DOHH2 (cell line): ENCODE measurements around the gene CCR7.

Experiments used
- H3F3A ChIP-seq: fragments of 200-600 bp; sonication (generic), shearing (Covaris generic); 2 replicates; pipeline ENCODE4 v1.6.0; 2016; ENCODE audit warnings: antibody characterized with exemption, mild to moderate bottlenecking; ENCODE audit not compliant: control insufficient read depth, insufficient read depth
- H3K27ac ChIP-seq: fragments of 200-600 bp; sonication (generic); 2 replicates; pipeline ENCODE4 v1.5.1; 2014; ENCODE audit warnings: low read depth, mild to moderate bottlenecking, low read length, moderate library complexity
- H3K27me3 ChIP-seq: fragments of 200-600 bp; sonication (generic); 2 replicates; pipeline ENCODE4 v1.6.1; 2014; ENCODE audit warnings: mild to moderate bottlenecking, low read length, mixed read lengths; ENCODE audit not compliant: control insufficient read depth
- H3K36me3 ChIP-seq: fragments of 200-600 bp; sonication (generic); 2 replicates; pipeline ENCODE4 v1.6.1; 2014; ENCODE audit warnings: mild to moderate bottlenecking, low read length, moderate library complexity, mixed read lengths; ENCODE audit not compliant: control insufficient read depth
- H3K4me1 ChIP-seq: fragments of 200-600 bp; sonication (generic); 2 replicates; pipeline ENCODE4 v1.6.1; 2014; ENCODE audit warnings: mild to moderate bottlenecking, low read length, mixed read lengths; ENCODE audit not compliant: control insufficient read depth
- H3K4me2 ChIP-seq: fragments of 200-600 bp; sonication (generic); 2 replicates; pipeline ENCODE4 v1.6.0; 2014; ENCODE audit warnings: mild to moderate bottlenecking, low read length, moderate library complexity
- H3K4me3 ChIP-seq: fragments of 200-600 bp; sonication (generic); 2 replicates; pipeline ENCODE4 v1.5.1; 2014; ENCODE audit warnings: mild to moderate bottlenecking, low read length, mixed read lengths
- H3K79me2 ChIP-seq: fragments of 200-600 bp; sonication (generic); 2 replicates; pipeline ENCODE4 v1.6.1; 2014; ENCODE audit warnings: mild to moderate bottlenecking, low read length, mixed read lengths; ENCODE audit not compliant: control insufficient read depth
- H3K9me2 ChIP-seq: fragments of 200-600 bp; sonication (generic); replicated peaks from 2 replicates; pipeline ENCODE4 v1.6.1; 2014; ENCODE audit warnings: mild to moderate bottlenecking, low read length, mixed read lengths; ENCODE audit not compliant: control insufficient read depth
- H3K9me3 ChIP-seq: fragments of 200-600 bp; sonication (generic); 2 replicates; pipeline ENCODE4 v1.6.1; 2014; ENCODE audit warnings: antibody characterized with exemption, low read length, mixed read lengths; ENCODE audit not compliant: control insufficient read depth, insufficient read depth
- H4K20me1 ChIP-seq: fragments of 200-600 bp; sonication (generic); 2 replicates; pipeline ENCODE4 v1.6.0; 2014; ENCODE audit warnings: low read depth, mild to moderate bottlenecking, antibody characterized with exemption, low read length, moderate library complexity; ENCODE audit not compliant: control insufficient read depth, insufficient read depth
- EZH2phosphoT487 ChIP-seq: fragments of 200-600 bp; sonication (generic); IDR thresholded peaks from 2 replicates; pipeline ENCODE4 v1.6.1; 2017; ENCODE audit warnings: borderline replicate concordance, mild to moderate bottlenecking, antibody characterized with exemption, low read length, moderate library complexity, mixed read lengths
- TF ChIP-seq, protein P1 (sequence below): fragments of 200-600 bp; sonication (generic); IDR thresholded peaks from one replicate; pipeline ENCODE4 v1.5.1; 2014; ENCODE audit warnings: antibody characterized with exemption, mild to moderate bottlenecking, low read depth, low read length; ENCODE audit not compliant: poor library complexity, severe bottlenecking

Gene CCR7

DNA sequence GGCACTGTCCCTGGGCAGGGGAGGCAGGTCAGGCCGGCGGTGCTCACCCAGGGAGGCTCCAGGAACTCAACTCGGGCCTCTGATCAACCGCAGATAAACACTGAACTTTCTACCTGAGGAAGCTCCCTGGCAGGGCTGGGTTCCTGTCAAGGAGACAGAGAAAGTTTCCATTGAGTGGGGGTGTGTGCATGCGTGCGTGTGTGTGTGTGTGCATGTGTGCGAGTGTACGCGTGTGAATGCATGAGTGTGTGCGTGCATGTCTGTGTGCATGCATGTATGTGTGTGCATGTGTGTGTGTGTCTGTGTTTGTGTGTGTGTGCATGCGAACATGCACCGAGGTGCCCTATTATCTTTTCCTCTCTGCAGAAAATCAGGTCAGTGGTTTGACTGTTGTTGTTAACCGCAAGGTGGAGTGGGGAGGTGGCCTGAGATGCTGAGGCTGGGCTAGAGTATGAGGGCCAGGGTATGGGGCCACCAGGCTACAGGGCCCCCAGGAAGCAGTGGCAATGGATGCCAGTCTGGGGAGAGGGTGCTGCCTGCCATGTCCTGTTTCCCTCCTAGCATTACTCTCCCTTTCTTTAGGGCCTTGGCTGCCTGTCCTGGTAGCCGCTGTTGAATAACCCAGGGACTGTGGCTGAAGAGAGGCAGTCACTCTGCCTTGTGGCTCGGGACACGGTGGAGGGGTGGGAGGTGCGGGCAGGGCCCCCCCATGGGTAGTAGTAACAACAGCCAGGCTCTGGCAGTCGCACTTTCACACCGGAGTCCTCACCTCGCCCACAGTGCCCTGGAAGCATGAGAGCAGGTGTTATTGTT, 24.0 kb downstream of the CCR7 start:
- Histone ChIP-seq H3K79me2 (no peaks in the 10 kb centered on the region), H3K27ac (no peak overlapping the region), H3K27me3 (peaks cover 7% of the 10 kb centered on the region), H3F3A (no peaks in the 10 kb centered on the region), H3K9me2 (no peaks in the 10 kb centered on the region), H4K20me1 (no peaks in the 10 kb centered on the region), H3K4me3 (no peak overlapping the region), H3K9me3 (no peaks in the 10 kb centered on the region), H3K4me2 (no peak overlapping the region), H3K36me3 (no peaks in the 10 kb centered on the region), H3K4me1 (no peaks in the 10 kb centered on the region)
- TF ChIP-seq, protein P1, sequence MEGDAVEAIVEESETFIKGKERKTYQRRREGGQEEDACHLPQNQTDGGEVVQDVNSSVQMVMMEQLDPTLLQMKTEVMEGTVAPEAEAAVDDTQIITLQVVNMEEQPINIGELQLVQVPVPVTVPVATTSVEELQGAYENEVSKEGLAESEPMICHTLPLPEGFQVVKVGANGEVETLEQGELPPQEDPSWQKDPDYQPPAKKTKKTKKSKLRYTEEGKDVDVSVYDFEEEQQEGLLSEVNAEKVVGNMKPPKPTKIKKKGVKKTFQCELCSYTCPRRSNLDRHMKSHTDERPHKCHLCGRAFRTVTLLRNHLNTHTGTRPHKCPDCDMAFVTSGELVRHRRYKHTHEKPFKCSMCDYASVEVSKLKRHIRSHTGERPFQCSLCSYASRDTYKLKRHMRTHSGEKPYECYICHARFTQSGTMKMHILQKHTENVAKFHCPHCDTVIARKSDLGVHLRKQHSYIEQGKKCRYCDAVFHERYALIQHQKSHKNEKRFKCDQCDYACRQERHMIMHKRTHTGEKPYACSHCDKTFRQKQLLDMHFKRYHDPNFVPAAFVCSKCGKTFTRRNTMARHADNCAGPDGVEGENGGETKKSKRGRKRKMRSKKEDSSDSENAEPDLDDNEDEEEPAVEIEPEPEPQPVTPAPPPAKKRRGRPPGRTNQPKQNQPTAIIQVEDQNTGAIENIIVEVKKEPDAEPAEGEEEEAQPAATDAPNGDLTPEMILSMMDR: no peak
- no peak for TF ChIP-seq EZH2phosphoT487

DNA sequence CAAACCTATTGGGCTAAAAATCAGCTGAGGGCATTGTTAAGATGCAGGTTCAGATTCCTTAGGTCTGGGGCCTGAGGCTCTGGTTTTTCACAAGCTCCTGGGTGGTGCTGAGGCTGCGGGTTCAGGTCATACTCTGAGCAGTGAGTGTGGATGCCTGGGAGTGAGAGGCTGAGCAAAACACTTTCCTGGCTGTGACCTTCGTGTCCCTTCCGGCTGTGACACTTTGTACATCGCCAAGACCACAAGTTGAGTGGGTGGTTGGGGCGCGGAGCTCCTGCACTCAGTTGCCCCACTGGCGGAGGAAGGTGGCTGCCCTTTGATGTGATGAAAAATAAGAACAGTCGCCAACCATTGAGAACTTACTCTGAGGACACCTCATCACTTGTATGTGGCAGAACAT, 24.8 kb downstream of the CCR7 start:
- no peak overlapping the region for H3K27ac ChIP-seq
- no peak overlapping the region for H3K4me2 ChIP-seq

DNA sequence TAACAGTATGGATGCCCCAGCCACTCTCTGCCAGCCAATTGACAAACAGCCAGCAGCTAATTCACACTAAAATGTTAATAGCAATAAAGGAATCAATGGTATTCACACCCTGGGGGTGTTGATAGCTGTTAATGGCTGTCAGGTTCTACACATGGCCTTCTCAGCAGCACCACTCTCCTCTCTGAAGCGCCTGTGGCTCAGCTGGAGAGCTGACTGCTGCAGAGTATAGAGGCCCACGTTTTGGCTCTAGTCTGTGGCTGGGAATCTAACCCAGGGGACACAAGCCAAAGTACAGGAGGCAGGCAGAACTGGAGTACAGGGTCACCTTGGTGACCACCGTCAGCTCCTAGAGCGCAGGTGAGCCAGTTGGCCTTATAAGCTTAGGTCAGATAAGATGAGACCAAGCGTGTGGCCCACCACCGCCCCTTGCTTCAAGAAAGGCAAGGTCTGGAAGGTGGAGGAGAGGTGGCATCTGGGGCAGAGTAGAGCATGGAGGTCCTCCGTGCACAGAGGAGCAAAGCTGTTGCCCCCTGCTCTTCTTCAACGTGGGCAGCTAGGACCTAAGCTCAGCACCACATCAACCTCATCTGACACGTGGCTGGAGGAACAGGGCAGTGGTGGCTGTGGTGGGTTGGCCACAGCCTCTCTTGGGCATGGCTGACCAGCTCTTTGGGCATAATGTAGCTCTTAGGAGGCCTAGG, 25.4 kb downstream of the CCR7 start:
- peaks cover 9% of the 10 kb centered on the region for H3K27me3 ChIP-seq
- H4K20me1 ChIP-seq: no peaks in the 10 kb centered on the region
- no peaks in the 10 kb centered on the region for H3K9me2 ChIP-seq
- H3K36me3 ChIP-seq: no peaks in the 10 kb centered on the region
- TF ChIP-seq EZH2phosphoT487: no peak
- TF ChIP-seq, protein P1: no peak
- no peak overlapping the region for H3K4me2 ChIP-seq
- no peaks in the 10 kb centered on the region for H3K79me2 ChIP-seq
- no peak overlapping the region for H3K4me3 ChIP-seq
- no peaks in the 10 kb centered on the region for H3K9me3 ChIP-seq
- no peaks in the 10 kb centered on the region for H3F3A ChIP-seq
- H3K27ac ChIP-seq: no peak overlapping the region
- no peaks in the 10 kb centered on the region for H3K4me1 ChIP-seq

More for the DNA sequence above, 24.8 kb downstream of the CCR7 start:
- Histone ChIP-seq H3K36me3 (no peaks in the 10 kb centered on the region), H3K79me2 (no peaks in the 10 kb centered on the region), H3K27me3 (peaks cover 9% of the 10 kb centered on the region), H3K4me1 (no peaks in the 10 kb centered on the region), H3K9me3 (no peaks in the 10 kb centered on the region), H4K20me1 (no peaks in the 10 kb centered on the region), H3K4me3 (no peak overlapping the region), H3F3A (no peaks in the 10 kb centered on the region), H3K9me2 (no peaks in the 10 kb centered on the region)
- TF ChIP-seq, protein P1: no peak
- TF ChIP-seq EZH2phosphoT487: no peak
